ENCODE results near the gene SPATA31E1.
A peak's percentile ranks its signal among the peaks of the same experiment; 100 is the strongest.
"Not testable (repeated sequence)": the region's sequence is repeated elsewhere in the genome, so short reads cannot be mapped to it uniquely, and the experiment has no call there.

SPATA31E1 gene

GRCh38 chr9:87886210-87886932, 3.7 kb downstream of the SPATA31E1 start:
- no peak for DNase-seq (ENCODE audit: low read depth)

GRCh38 chr9:87886933-87887505, 4.3 kb downstream of the SPATA31E1 start:
- DNase-seq (ENCODE audit: low read depth), result no peak

- DNase-seq (ENCODE audit: low read depth), result no peak
These were observed 5.2 kb downstream of the SPATA31E1 start for GRCh38 chr9:87887661-87888480.

GRCh38 chr9:87888501-87888900, 5.8 kb downstream of the SPATA31E1 start:
- no peak for DNase-seq (ENCODE audit: low read depth)

- no peak for DNase-seq (ENCODE audit: low read depth)
These were observed 6.6 kb downstream of the SPATA31E1 start for GRCh38 chr9:87889065-87889881.

GRCh38 chr9:87889882-87890252, 7.2 kb downstream of the SPATA31E1 start:
- DNase-seq (ENCODE audit: low read depth), result no peak

GRCh38 chr9:87890837-87891236, 8.2 kb downstream of the SPATA31E1 start:
- DNase-seq (ENCODE audit: low read depth), result no peak

- peak; percentile 71 for DNase-seq (ENCODE audit: low read depth)
These were observed 9.1 kb downstream of the SPATA31E1 start for GRCh38 chr9:87891754-87892153.

- DNase-seq (ENCODE audit: low read depth), result no peak
These were observed 10.3 kb downstream of the SPATA31E1 start for GRCh38 chr9:87892956-87893355.

GRCh38 chr9:87894998-87895625, 12.4 kb downstream of the SPATA31E1 start:
- no peak for DNase-seq (ENCODE audit: low read depth)

GRCh38 chr9:87896891-87897290, 14.2 kb downstream of the SPATA31E1 start:
- no peak for DNase-seq (ENCODE audit: low read depth)

GRCh38 chr9:87898151-87898550, 15.5 kb downstream of the SPATA31E1 start:
- peak; percentile 47 for DNase-seq (ENCODE audit: low read depth)

GRCh38 chr9:87902371-87902770, 19.7 kb downstream of the SPATA31E1 start:
- not testable (repeated sequence) for DNase-seq (ENCODE audit: low read depth)

GRCh38 chr9:87909310-87910041, 26.8 kb downstream of the SPATA31E1 start:
- peak; percentile 21 for DNase-seq (ENCODE audit: low read depth)

GRCh38 chr9:87910821-87911220, 28.1 kb downstream of the SPATA31E1 start:
- DNase-seq (ENCODE audit: low read depth), result peak; percentile 65

- DNase-seq (ENCODE audit: low read depth), result not testable (repeated sequence)
These were observed 35.0 kb downstream of the SPATA31E1 start, which contains the start of gene SPATA31C1 for GRCh38 chr9:87917662-87918061. SPATA31C1 (plus strand) TSS chr9:87917962.

GRCh38 chr9:87919013-87919412, 36.3 kb downstream of the SPATA31E1 start:
- not testable (repeated sequence) for DNase-seq (ENCODE audit: low read depth)

- DNase-seq (ENCODE audit: low read depth), result peak; percentile 6
These were observed 38.9 kb downstream of the SPATA31E1 start for GRCh38 chr9:87921561-87921960.

- DNase-seq (ENCODE audit: low read depth), result not testable (repeated sequence)
These were observed 40.3 kb downstream of the SPATA31E1 start for GRCh38 chr9:87923012-87923411.

GRCh38 chr9:87924851-87925250, 42.2 kb downstream of the SPATA31E1 start:
- DNase-seq (ENCODE audit: low read depth), result not testable (repeated sequence)

GRCh38 chr9:87929152-87929551, 46.5 kb downstream of the SPATA31E1 start:
- not testable (repeated sequence) for DNase-seq (ENCODE audit: low read depth)

All from amniotic epithelial cell (primary cell).